ENCODE results near the gene MAP3K13.
A peak's percentile ranks its signal among the peaks of the same experiment; 100 is the strongest.
"Not testable (repeated sequence)": the region's sequence is repeated elsewhere in the genome, so short reads cannot be mapped to it uniquely, and the experiment has no call there.

The MAP3K13 gene

GRCh38 chr3:185342459-185343174, 20.3 kb upstream of the MAP3K13 start:
- no peak for DNase-seq (ENCODE audit: low spot score)

- DNase-seq (ENCODE audit: low spot score): no peak
Observed at GRCh38 chr3:185347399-185347798, 15.5 kb upstream of the MAP3K13 start.

GRCh38 chr3:185350841-185351240, 12.1 kb upstream of the MAP3K13 start:
- no peak for DNase-seq (ENCODE audit: low spot score)

GRCh38 chr3:185351396-185351795, 11.5 kb upstream of the MAP3K13 start:
- no peak for DNase-seq (ENCODE audit: low spot score)

- DNase-seq (ENCODE audit: low spot score): no peak
Observed at GRCh38 chr3:185353225-185353624, 9.7 kb upstream of the MAP3K13 start.

- DNase-seq (ENCODE audit: low spot score): peak; percentile 29
Observed at GRCh38 chr3:185353823-185354614, 8.9 kb upstream of the MAP3K13 start.

GRCh38 chr3:185356499-185356898, 6.4 kb upstream of the MAP3K13 start:
- no peak for DNase-seq (ENCODE audit: low spot score)

- DNase-seq (ENCODE audit: low spot score): no peak
Observed at GRCh38 chr3:185361920-185362319, 1.0 kb upstream of the MAP3K13 start.

- no peak for DNase-seq (ENCODE audit: low spot score)
Observed at GRCh38 chr3:185363662-185364203, 797 bp downstream of the MAP3K13 start.

GRCh38 chr3:185365291-185366073, 2.5 kb downstream of the MAP3K13 start:
- no peak for DNase-seq (ENCODE audit: low spot score)

GRCh38 chr3:185366074-185366335, 3.1 kb downstream of the MAP3K13 start:
- DNase-seq (ENCODE audit: low spot score): no peak

- DNase-seq (ENCODE audit: low spot score): no peak
Observed at GRCh38 chr3:185366913-185367312, 4.0 kb downstream of the MAP3K13 start.

- DNase-seq (ENCODE audit: low spot score): not testable (repeated sequence)
Observed at GRCh38 chr3:185370349-185370748, 7.4 kb downstream of the MAP3K13 start.

GRCh38 chr3:185371306-185372074, 8.6 kb downstream of the MAP3K13 start:
- DNase-seq (ENCODE audit: low spot score): no peak

GRCh38 chr3:185381320-185382058, 18.6 kb downstream of the MAP3K13 start:
- no peak for DNase-seq (ENCODE audit: low spot score)

- no peak for DNase-seq (ENCODE audit: low spot score)
Observed at GRCh38 chr3:185382154-185382553, 19.2 kb downstream of the MAP3K13 start.

GRCh38 chr3:185386515-185386914, 23.6 kb downstream of the MAP3K13 start:
- not testable (repeated sequence) for DNase-seq (ENCODE audit: low spot score)

GRCh38 chr3:185387646-185388045, 24.7 kb downstream of the MAP3K13 start:
- DNase-seq (ENCODE audit: low spot score): no peak

- DNase-seq (ENCODE audit: low spot score): no peak
Observed at GRCh38 chr3:185393055-185393454, 30.1 kb downstream of the MAP3K13 start.

- no peak for DNase-seq (ENCODE audit: low spot score)
Observed at GRCh38 chr3:185397676-185398075, 34.7 kb downstream of the MAP3K13 start.

Measured in hepatic stellate cell (primary cell).